ENCODE data around the gene SDK2.

DNA sequence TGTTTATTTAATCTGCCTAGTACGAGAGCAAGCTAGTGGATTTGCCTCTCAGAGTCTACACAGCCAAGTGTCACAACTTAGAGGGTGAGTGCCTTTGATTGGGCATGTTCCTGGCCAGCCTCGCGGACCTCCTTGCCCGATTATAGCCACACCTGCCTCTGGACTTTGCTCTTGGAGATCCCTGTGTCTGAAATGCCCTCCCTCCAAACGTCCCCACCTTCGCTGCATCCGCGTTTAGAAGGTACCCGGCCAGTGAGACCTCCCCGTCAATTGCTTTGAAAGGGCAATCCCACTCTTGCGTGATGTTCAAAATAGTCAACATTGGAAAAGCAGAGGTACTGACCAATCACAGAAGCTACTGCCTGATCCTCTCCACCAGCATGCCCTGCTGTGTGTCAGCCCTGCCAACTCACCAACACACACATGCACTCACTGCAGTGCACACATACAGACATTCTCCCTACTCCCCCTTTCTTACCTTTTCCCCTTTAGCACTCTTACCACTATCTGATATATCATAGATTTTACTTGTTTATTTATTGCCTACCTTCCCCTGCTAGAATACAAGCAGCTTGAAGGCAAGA, 6.5 kb upstream of the SDK2 start:
- TF ChIP-seq, protein P1, sequence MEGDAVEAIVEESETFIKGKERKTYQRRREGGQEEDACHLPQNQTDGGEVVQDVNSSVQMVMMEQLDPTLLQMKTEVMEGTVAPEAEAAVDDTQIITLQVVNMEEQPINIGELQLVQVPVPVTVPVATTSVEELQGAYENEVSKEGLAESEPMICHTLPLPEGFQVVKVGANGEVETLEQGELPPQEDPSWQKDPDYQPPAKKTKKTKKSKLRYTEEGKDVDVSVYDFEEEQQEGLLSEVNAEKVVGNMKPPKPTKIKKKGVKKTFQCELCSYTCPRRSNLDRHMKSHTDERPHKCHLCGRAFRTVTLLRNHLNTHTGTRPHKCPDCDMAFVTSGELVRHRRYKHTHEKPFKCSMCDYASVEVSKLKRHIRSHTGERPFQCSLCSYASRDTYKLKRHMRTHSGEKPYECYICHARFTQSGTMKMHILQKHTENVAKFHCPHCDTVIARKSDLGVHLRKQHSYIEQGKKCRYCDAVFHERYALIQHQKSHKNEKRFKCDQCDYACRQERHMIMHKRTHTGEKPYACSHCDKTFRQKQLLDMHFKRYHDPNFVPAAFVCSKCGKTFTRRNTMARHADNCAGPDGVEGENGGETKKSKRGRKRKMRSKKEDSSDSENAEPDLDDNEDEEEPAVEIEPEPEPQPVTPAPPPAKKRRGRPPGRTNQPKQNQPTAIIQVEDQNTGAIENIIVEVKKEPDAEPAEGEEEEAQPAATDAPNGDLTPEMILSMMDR (IDR thresholded peaks at IDR 0.05; ENCODE audit: low read depth, low read length, poor library complexity, severe bottlenecking): no peak
- no peak for TF ChIP-seq EZH2phosphoT487 (IDR thresholded peaks at IDR 0.05; ENCODE audit: borderline replicate concordance, low read length)

Measured in DOHH2 (cell line).